ELR (cell line): ENCODE results near the gene NFIX.

Experiments used
- DNase-seq: peaks from one replicate; pipeline ENCODE4 v3.0.0-alpha.2; 2015; ENCODE audit warnings: low read depth

The NFIX gene

DNA sequence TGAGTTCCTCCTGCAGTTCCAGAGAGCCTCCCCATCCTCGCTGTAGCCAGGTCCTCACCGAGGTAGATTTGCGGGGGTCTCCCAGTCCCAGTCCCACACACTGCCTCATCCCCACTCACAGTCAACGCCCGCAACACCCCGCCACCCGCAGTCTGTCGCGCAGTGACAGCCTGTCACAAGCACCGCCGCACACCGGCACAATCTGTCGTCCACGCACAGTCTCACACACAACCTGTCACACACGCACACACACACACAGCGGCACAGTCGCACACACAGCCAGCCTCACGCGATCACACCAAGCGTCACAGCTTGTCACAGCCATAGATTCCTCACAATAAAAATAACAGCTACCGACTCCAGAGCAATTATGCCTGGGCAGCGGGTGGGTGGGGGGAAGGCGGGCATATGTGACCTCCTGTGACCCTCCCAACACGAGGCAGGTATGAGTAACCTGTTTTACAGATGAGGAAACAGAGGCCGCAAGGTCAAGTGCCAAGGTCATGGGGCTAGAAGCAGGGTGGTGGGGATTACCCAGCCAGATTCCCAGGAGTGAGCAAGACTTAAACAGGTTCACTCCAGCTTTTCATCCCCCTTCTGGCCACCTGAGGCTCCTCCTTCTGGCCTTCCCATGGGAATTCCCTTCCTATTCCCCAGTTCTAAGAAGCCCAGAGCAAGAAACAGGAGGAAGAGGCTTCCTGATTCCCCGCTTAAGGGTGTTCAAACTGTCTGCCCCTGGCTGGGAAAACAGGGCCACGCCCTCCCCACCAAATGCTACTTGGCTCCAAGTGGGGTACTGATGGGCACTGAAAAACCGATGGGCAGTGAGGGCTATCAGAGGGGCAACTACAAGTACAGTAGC lies 13.9 kb downstream of the NFIX start:
- DNase-seq, result peak; percentile 23

DNA sequence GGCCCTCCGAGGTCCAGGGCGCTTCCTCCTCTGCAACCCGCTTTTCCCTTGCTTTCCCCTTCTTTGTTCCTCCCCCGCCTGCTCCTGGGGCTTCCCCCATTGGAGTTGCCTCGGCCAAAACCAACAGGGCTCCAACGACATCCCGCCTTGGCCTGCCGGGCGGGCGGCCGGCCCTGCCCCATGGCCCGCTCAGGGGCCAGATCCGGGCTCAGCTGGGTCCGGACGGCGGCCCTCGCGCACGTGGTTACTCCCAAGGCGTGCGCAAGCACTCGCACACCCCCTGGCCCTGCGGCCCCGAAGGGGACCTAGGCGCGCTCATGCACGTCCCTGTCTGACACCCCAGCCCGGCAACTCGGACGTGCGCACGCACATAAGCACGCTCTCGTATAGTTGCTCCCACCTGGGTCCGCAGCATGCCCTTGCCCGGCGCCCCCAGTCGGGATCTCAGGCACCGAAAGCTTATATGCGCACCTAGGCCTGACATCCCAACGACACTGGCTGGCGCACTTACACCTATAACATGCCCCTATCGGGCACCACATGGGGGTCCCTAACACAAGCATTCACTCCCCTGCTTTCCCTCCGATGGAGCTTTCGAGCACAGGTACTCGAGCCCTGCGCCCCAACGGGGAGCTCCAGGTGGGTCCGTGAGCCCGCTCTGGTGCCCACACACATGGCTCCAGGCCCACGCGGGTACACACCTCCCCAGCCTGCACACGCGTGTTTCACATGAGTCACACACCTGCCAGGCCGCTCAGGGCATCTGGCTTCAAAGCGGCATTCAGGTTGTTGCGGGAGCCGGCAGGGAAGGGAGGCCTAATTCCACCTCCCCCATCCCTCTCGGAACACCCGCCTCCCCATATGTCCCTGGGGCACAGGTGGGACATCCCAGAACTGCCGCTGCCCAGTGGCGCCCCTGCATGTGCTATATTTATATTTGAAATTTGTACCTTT lies 15.0 kb downstream of the NFIX start:
- no peak for DNase-seq

DNA sequence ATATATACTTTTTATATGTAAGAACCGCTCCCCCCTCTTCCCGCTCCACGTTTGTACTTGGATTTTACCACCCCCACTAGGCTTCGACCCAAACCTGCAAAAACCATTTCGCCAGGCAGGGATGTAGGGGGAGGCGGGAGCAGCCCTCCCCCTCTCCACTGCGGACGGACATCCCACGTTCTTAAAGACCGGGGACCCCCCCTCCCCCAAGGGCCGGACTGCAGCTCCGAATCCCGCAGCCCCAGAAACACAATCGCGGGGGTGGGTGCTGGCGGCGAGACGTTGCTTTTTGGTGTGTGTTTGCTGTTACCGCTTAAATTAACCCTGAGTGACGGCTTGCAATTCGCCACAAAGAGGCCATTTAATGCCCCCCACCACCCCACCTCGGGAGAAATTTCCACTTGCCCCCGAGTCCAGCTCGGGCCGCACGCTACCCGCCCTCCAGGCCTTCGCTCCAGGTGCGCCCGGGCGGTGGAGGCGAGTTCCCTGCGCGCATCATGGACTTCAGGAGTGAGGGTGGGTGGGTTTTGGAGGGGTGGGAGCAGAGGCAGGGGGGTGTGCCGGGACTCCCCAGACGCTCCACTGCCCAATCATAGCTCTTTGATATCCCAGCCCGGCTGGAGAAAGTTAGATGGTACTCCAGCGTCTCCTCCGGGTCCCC lies 15.8 kb downstream of the NFIX start:
- no peak for DNase-seq

DNA sequence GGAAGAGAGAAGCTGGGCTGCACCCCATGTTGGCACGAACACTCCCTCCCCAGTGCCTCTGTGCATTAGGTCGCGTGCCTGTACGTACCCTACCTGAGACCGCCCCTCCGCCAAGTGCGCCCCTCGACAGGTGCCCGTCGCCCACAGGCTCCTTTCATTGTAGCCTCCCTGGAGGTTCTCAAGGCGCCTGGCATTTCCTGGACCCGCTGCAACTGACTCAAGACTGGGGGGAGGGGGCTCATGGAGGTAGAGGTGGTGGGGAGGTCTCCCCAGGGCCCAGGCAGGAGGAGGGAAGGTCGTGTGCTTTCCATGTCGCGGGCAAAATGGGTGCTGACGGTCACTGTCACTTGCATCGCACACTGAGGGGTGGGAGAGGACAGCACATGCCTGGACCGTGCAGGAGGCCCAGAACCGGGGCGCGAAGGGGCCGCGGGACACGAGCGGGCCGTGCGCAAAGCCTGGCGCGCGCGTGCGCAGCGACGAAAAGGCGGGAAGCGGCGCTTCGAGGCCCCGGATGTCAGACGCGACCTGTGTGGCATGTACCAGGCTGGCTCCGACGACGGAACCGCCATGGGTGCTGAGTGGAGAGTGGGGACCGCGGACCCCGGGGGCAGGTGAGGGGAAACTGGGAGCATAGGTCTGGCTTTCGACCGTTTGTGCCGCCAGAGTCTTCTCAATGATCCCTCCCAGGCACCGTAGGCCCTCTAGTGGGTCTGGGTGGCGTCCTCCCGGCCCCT lies 16.5 kb downstream of the NFIX start:
- DNase-seq, result no peak

DNA sequence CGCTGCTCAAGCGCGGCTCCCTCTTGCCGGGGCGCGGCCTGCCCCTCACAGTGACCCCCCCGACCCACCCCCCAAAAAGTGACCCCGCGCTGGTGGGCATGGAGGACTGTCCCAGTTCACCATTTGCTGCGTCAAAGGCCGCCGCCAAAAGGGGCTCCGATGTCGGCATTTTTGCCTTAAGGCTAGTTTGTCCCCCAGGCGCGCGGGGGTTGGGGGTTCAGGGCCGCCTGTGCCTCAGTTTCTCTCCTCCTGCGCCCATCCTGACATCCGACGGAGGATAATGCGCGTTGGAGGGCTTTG lies 17.1 kb downstream of the NFIX start:
- DNase-seq, result no peak

DNA sequence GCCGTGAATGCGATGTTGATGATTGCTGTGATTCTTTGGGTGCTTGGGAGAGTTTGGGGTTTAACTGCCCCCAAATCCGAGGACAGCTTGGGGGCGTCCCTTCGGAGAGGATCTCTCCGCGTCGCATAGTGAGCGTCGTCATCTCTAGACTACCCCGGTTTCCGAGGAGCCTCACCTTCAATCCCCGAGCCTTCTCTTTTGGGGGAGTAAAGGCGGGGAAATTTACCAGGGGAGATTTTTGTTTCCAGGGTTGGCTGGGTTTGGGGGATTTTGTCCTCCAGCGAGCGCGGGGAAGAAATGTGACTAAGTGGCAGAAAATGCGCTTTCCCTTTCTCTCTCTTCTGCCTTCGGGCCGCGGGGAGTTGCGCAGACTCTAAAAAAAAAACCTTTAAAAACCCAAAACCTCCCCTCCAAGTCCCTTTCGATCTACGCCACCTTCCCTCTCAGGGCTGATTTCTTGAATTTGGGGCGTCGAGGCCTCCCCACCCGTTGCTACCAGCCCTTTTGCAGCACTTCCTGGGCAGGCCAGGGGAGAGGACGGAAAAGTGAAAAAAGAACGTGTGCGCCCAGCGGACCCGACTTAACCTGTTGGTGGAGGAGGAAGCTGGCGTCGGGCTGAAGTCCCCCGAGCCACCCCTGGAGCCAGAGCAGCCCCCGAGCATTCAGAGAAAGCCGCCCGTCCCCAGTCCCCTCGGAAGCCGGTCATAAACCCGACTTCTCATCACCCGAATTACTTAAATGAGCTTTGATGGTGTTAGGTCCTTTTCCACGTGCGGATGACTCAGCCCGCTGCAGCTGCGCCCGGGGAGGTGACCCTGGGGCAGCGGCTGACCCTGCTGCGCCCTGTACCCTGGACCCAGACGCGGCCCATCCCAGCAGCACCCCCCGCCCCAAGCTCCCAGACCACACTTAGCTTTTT lies 17.7 kb downstream of the NFIX start:
- peak; percentile 83 for DNase-seq

DNA sequence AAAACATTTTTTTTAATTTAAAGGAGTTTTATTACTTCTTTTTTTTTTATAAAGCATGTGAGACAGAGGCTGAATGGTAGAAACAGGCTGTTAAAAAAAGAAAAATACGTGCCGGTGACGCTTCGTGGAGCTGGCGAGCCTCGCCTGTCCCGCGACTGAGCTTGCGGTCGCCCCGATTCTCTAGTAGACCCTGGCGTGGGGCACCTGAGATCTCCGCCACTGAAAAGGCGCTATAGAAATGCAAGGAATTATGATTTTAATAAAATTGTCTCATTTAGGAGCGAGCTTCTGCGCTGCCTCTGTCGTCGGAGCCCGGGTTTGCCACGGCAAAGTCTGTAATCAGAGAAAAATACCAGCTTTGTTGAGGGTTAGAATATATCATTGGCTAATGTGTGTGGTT lies 18.4 kb downstream of the NFIX start:
- no peak for DNase-seq

DNA sequence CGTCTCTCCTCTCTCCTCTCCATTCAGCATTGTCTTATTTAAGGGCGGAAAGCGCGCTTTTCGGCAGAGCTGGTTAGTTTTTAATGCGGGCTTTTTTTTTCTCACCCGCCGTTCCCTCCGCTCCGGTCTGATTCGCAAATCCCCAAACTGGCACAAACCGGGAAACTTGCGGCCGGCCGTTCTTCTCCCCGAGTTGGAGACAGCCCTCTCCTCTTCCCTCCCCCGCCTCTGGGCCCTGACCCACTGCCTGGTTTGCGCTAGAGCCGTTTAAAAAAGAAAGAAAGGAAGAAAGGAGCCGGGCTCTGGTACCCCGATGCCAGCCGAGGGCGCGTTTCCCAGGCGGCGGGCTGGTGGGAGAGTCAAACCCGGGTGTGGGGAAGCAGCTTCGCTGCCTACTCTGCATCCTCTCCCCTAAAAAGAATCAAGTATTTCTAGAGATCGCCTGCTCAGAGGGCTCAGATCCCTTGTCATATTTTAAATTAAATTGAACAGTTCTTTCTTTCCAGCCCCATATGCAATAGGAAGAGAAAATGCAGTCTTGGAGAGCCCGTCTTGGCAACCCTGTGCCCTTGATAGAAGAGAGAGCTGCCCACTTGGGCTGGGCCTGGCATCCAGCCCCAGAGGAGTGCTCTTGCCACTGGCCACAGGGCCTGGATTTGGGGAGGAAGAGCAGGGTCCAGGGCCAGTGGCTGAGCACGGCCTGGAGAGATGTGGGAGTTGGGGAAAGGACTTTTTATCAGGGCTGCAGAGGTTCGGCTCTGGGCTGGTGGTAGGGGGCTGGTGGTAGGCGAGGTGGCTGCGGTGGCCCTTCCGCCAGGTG lies 19.0 kb downstream of the NFIX start:
- DNase-seq, result no peak

DNA sequence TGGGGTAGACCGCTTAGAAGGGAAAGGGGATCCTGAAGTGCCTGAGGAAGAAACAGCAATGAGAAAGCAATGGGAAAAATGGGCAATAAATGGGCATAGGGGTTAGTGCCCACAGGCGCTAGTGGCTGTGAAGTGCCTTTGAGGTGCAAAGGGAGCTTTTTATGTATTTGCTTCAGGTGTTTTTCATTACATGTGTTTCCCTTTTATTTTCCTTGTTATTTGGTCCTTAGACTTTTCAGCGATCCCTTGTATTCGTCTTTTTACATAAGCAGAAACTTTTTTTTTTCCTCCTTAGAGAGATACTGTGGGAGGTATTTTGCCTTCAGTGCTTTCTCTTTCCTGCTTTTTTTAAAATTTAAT lies 19.6 kb downstream of the NFIX start:
- no peak for DNase-seq

DNA sequence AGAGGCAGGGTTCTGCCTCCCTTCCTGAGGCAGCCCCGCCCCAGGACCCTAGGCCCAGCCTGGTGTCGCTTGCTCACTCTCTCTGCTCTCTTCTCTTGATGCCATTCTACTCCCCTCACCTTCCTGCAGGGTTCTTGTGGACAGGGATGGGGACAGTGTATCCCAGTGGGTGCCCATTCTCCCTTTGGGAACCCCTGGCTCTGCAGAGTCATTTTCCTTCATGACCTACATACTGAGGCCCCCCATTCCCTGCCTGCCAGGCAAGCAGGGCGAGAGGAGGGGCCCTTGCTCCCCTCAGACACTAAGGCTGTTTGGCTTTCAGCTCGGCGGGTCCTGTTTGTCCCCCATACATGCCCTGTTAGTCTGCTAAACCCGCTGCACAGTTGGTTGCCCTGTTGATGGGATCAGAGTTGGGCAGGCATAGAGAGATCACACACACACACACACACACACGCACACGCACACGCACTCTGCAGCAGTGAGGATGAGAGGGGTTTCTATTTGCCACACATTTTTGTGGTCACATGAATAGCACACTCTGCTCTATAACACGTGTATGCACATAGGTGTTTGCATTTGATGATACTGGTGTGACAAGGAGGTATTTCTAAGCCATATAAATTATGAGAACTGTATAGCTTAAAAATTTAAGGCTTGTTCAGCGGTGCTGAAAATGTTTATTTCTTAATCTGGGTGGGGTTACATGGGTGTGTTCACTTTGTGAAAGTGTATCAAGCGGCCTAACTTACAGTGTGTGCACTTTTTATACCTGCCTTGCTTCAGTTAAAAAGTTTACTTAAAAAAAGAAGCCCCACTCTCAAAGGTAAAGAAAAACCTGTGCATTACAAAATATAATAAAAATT lies 20.3 kb downstream of the NFIX start:
- DNase-seq, result no peak

DNA sequence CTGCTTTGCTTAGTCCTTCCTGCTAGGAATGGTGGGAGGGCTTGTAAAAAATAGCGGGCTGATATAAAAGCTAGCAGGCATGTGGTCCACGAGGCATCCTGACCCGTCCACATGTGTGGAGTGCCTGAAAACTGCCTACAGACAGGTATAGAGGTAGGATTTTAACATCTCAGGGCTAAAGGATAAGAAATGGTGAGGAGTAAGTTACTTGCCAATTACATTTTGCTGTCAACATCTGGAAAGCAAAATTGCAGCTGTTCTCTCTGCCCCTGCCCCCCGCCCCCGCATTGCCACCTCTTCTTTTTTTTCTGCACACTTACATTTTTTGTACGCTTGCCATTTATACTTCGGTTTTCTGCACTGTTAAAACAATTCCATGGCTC lies 21.0 kb downstream of the NFIX start:
- DNase-seq, result no peak

DNA sequence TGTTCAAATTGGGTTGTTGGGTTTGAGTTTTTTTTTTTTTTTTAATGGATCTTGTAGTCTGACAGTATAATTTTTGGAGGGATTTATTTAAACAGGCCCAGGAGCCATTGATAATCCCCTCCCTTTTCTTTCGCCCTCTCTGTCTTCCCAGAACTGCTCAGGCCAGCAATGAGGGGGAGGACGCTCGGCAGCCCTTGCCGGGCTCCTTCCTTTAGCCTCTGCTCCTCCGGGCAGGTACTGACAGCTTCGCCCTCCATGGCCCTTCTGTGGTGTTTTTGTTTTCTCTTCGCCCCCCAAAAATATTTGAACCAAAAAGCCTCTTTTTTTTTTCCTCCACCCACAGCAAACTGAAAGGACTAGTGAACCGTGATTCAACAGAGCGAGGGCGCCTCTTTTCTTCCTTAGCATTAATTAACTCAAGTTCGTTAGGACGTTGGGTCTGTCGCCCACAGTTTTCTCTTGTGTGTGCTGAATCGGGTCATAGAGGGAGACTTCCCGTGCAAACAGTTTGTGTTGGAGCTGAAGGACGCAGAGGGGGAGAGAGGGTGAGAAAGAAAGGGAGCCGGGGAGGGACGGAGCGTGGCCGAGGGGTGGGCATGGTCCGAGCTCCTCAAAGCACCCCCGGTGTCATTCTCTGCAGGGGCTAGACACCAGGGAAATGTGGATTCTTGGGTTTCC lies 21.5 kb downstream of the NFIX start:
- DNase-seq, result no peak

DNA sequence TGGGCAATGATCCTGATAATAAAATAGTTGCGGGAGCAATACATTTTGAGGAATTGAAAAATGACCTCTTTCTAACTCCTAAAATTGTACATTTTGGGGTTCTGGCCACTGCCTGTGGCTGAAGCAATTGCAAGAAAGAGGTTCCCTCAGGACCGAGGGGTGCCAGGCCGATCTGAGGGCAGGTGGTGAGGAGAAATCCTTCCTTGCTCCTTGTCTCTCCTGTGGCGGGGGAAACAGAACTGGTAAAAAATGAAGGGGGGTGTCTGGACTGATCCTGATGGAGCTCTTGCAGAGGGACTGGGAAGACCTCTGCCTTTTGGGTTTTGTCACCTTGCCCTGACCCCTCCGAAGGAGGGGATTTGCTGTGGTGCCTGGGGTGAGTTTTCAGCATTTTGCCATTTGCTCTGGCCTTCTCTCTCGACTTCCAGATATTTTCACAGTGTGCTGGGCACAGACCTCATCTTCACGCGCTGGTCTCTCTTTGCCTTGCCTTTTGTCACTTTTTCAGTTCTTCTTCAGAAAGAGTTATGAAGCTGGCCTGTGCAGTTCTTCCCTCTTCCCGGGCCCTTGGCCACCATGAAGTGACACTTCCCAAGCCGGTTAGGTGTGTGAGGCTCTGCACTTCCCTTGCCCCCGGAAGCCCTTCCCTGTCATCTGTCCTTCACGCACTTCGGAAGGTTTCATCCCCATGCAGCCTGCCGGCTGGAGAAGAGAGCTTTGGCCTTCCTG lies 22.2 kb downstream of the NFIX start:
- no peak for DNase-seq

DNA sequence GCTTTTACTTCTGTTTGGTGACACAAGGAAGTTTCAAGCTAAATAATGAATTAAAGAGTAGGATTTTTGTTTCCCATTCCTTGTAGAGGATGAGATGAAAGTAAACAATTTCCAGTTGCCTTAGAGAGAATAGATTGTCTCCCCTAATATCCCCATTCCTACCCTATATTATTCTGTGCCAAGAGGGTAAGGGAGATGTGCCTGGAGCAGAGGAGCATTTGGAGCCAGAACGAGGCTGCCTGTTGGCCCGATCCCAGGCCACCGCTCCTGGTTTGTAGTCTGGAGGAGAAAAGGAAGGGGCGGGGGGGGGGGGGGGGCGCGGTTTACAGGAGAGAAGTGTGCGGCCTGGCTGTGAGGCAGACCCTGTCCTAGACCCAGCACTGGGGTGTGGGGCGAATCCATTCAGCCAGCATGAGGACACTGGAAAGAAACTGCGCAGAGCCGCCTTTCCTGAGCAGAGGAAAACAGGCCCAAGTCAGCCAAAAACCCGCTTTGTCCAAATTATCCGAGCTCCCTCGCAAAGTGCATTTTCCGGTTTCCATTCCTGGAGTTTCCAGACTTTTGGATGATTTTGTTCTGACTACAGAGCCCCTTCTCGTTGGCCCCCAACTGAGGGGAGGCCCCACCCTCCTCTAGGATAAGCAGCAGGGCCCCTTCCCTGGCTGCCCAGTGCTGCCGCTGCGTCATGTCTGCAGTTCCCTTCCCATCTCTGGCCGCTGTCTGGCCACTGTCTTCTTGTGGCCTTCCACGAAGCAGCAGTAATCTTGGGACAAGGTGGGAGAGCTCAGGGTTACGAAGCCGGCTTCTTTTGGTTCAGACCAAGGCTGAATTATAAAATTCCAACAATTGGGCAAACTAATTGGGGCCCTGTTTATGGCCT lies 23.0 kb downstream of the NFIX start:
- no peak for DNase-seq

DNA sequence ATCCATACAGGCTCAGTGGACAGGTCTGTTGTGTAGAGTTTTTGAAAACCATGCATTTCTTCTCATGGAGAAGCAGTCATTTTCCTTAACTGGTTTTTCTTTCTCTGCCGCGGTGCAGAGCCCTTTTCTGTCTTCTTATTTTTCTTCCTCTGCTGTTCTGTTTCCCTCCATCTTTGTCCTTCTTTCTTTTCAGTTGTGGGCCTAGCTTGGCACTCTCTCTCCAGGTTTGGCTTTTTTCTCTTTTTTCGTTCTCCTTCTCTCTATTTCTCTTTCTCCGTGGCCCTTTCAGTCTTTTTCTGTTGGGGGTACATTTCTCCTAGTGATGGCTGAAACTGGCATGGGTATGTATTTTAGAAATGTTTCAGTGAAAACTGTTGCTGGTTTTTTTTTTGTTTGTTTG lies 24.1 kb downstream of the NFIX start:
- no peak for DNase-seq

DNA sequence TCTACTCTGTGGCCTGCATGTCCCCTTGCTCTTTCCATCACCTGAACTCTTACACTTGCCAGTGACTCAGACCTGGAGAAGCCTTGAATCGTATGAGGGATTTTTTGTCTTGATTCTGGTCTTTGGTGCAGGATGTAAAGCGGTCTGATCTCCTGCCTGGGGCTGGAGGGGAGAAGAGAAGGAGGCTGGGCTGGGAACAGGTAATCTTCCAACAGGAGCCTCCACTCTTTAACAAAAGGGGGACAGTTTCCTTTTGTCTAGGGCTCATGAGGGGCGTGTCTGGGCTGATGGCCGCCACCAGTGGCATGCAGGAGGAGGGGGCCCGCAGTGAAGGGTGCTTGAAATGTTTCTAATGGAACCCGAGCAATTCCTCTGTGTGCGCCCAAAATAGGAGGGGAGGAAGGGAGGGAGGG lies 24.7 kb downstream of the NFIX start:
- no peak for DNase-seq
